GM19351 (cell line): ENCODE data around the gene GLI2.

Experiments used
- ATAC-seq: cut with Tn5 transposase; IDR thresholded peaks from one replicate; pipeline ENCODE4 v1.9.1; 2021; ENCODE audit warnings: mild to moderate bottlenecking, moderate library complexity; ENCODE audit not compliant: unreplicated experiment

Gene GLI2

DNA sequence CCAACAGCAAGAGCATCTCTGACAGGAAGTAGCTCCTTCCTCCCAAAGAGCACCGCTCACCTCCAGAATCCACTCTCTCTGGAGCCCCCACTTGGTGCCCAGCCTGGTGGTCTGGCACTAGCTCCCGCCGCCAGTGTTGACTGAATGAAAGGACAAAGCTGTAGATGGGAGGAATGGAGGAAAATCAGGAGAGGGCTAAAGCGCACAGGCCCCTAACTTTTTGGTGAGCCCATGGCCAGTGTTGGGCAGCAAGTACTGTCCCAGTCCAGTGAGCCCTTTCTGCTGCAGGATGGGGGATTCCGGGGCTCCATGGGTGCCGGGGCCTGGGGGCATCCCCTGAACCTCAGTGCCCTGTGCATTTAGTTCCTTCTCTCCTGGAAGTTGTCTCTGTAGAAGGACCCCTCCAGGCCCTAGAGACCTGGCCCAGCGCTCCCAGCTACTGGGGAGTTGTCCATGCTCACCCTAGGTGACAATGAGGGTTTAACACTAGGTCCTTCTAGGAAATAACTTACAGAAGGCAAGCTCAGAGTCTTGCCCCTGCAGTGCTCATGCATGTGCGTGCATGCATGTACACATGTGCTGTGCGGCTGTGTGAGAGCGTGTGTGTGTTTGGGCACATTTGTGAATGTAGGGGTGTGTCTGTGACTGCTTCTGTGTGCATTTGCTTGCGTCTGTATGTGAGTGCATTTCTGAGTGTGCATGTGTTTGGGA, 33.6 kb downstream of the GLI2 start:
- ATAC-seq = no peak

DNA sequence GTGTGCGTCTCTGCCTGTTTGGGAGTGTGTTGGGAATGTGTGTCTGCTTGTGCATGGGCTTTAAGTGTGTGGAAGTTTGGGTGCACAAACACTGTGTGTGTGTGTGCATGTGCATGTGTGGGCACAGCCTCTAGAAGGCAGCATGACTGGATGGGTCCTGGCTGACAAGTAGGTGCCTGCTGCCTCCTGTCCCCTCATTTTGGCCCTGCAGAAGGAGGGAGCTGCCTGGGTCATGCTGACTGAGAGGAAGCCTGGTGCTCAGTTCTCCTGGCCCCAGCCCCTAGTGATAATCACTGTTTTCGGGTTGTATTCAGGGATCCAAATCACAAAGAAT, 34.1 kb downstream of the GLI2 start:
- ATAC-seq = no peak

GRCh38 chr2:120770176-120770575, 34.5 kb downstream of the GLI2 start:
- ATAC-seq = no peak

DNA sequence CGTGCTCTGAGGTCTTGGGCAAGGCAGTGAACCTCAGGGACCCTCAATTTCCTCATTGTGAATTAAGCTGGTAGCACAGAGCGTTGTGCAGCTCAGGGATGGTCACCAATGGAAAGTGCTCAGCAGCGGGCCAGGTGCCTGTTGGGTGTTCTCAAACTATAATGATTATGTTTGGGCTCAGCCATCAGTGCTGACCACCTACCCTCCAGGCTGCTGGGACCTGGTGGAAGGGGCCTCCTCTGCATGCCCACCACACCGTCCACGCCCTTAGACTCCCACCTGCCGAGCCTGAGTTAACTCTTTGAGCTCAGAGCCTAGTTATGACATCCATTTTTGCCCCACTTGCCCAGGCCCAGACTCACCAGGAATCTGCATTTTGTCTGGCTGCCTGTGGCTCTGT, 35.0 kb downstream of the GLI2 start:
- ATAC-seq = no peak

- ATAC-seq = no peak
Observed at GRCh38 chr2:120771111-120771780, 35.6 kb downstream of the GLI2 start.

DNA sequence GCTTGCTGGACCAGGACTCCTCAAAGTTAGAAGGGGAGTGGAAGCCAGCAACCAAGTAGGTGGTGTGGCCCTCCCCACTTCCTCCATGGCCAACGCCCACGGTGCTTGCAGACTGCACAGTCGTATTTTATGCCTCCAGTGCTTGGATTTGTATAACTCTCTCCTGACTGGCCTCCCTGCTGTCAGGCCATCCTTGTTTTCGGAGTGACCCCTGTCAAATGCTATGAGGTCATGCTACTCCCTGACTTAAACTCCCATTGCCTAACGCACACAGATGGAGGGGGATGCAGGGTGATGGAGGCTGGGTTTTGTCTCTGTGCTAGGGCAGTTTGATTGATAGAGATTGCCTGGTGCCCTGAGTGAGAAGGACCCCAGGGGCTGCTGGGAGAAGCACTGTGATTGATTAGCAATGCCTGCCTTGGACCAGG, 36.1 kb downstream of the GLI2 start:
- no peak for ATAC-seq

- no peak for ATAC-seq
Observed at GRCh38 chr2:120772261-120772660, 36.6 kb downstream of the GLI2 start.

DNA sequence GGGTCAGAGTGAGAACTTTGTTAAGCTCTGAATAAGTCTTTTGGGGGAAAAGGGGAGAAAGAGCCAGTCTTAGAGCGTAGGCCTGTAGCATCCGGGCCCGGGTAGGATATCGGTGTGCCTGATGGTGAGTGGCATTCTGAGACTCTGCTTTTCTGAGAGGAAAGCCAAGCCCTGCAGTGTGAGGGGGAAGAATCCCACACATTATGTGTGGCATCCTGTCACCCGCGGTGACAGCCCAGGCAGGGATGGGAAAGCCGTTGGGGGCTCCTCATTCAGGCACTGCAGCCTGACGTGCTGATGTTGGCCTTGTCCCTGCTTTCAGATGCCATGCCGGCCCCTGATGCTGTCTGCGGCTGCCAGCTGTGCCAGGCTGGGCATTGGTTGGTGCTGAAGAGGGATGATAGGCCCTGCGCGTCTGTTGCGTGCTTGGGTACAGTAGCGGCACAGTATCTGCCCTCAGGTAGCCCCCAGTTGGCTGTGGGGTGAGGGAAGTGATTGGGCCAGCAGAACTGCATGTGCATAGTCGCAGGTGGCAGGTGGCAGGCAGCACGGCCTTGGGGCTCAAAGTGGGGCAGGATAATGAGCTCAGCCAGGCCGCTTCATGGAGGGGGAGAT, 37.6 kb downstream of the GLI2 start:
- ATAC-seq = no peak

DNA sequence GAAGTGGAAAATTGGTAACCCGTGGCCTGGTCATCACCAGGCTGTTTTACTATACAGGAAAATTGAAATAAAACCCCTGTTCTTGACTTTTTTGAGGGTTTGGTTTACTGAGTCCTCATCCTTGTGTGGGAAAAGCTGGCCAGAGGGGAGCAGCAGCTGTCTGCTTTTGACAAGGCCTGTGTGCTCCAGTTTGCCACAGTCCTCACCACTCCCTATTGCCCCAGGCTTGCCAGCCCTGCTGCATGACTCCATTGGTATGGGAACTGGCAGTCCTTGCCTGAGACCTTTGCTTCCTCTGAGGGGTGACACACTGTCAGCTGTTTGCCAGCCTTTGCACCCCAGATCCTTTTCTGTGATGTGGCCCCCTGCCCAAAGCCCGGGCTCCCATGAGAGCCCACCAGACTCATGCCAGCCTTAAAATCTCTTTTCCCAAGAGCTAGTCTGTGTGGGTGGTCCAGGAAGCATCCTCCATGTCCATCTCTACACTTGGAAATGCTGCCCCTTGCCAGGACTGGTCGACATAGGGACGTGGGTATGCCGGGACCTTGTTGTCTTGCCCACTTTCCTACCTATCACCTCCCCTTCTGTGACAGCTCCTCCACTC, 39.0 kb downstream of the GLI2 start:
- no peak for ATAC-seq

- no peak for ATAC-seq
Observed at GRCh38 chr2:120775194-120775593, 39.5 kb downstream of the GLI2 start.

GRCh38 chr2:120775801-120776589, 40.3 kb downstream of the GLI2 start:
- no peak for ATAC-seq

DNA sequence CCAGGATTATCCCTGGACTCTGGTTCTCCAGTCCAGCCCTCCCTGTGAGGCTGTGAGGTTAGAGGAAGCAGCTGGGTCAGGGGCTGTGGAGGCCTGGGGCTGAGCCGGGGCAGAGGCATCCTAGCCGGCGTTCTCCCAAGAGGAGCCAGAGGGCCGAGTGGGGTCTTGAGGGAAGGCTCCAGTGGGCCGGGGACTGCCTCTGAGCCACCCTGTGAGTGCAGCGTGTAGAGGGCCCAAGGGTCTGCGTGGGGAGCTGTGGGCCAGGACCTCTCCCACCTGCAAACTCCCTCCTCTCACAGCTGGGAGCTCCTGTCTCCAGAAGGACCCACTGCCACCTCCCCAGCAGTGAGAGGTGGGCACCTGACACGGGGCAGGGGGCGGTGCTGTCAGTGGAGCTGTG, 41.0 kb downstream of the GLI2 start:
- ATAC-seq = no peak

DNA sequence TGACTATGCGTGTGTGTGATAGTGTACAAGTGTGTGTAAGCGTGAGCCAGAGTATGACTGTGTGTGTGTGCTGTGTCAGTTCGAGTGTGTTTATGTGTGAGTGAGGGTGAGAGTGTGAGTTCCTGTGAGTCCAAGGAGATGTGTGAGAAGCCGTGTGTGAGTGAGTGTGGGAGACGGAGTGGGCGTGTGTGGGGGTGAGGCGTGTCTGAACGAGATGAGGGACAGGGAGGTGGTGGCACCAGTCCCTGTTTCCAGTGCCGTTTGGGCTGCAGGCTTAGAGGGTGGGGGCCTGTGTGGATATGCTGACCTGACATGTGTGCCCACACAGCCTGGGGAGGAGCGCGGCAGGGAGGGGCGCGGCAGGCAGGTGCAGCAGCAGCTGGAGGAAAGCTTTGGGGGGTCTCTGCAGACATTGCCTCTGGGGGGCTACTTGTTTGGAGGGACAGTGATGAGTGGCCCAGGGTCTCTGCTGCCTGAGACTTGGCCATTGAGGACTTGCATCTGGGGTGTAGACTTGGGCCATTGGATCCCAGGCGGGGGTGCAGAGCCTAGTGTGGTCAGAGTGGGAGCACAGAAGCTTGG, 41.6 kb downstream of the GLI2 start:
- ATAC-seq = no peak

GRCh38 chr2:120777787-120778186, 42.1 kb downstream of the GLI2 start:
- ATAC-seq = no peak

DNA sequence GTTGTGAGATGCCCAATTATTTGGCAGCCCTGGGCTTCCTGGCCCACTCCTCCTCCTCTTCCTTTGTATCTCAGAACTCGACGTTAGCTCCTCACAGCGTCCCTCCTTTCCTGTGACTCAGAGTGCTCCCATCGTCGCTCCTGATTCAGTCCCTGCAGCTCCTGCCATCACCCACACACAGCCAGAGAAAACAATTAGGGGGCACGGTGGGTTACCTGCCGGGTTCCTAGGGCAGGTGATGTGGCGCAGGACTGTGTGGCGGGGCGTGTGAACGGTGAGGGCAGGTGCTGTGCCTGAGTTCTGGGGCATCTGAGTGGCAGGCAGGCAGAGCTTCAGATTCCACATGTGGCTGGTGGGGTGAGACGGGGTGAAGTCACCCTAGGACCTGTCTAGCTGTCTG, 42.6 kb downstream of the GLI2 start:
- ATAC-seq = no peak

GRCh38 chr2:120779781-120780283, 44.2 kb downstream of the GLI2 start:
- no peak for ATAC-seq

- no peak for ATAC-seq
Observed at GRCh38 chr2:120780402-120780801, 44.7 kb downstream of the GLI2 start.

- no peak for ATAC-seq
Observed at GRCh38 chr2:120783371-120783791, 47.7 kb downstream of the GLI2 start.

DNA sequence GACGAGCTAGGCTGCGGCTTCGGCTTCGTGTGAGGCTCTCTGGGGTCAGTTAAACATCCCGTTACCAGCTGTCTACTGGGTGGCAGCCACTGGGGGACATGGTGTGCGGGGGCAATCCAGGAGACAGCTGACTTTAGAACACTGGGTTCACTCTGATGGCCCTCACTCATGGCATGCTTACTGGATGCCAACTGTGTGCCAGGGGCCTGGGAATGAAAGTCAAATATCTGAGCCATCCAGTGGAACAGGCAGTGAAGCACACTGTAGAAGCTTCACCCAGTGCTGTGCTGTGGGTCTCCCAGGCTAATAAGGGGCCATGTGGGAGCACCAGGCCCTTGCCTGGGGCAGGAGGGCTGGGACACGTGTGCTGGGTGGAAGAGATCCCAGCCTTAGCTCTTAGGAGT, 48.3 kb downstream of the GLI2 start:
- no peak for ATAC-seq
